GM19043 (cell line): ENCODE data around the gene FBXO8.

Source experiments
- ATAC-seq: cut with Tn5 transposase; IDR thresholded peaks from one replicate; pipeline ENCODE4 v1.9.1; 2021; ENCODE audit warnings: low read depth; ENCODE audit not compliant: unreplicated experiment

Gene FBXO8

GRCh38 chr4:174212061-174212460 is 71.4 kb downstream of the FBXO8 start:
- ATAC-seq: no peak

GRCh38 chr4:174211622-174212044 is 71.8 kb downstream of the FBXO8 start:
- ATAC-seq: no peak

GRCh38 chr4:174210952-174211490 is 72.4 kb downstream of the FBXO8 start:
- ATAC-seq: no peak

GRCh38 chr4:174210354-174210753 is 73.1 kb downstream of the FBXO8 start:
- ATAC-seq: no peak

GRCh38 chr4:174209341-174209740 is 74.1 kb downstream of the FBXO8 start:
- no peak for ATAC-seq

- no peak for ATAC-seq
Measured at GRCh38 chr4:174207367-174207766, 76.1 kb downstream of the FBXO8 start.

- no peak for ATAC-seq
Measured at GRCh38 chr4:174204164-174204831, 79.2 kb downstream of the FBXO8 start.

GRCh38 chr4:174201871-174202270 is 81.6 kb downstream of the FBXO8 start:
- no peak for ATAC-seq

GRCh38 chr4:174199735-174200134 is 83.7 kb downstream of the FBXO8 start:
- ATAC-seq: no peak

GRCh38 chr4:174198828-174199227 is 84.6 kb downstream of the FBXO8 start:
- ATAC-seq: no peak

GRCh38 chr4:174198396-174198795 is 85.1 kb downstream of the FBXO8 start:
- ATAC-seq: no peak

- no peak for ATAC-seq
Measured at GRCh38 chr4:174193438-174194374, 89.8 kb downstream of the FBXO8 start.

- ATAC-seq: no peak
Measured at GRCh38 chr4:174192943-174193342, 90.5 kb downstream of the FBXO8 start.

GRCh38 chr4:174190832-174191500 is 92.5 kb downstream of the FBXO8 start:
- ATAC-seq: no peak

GRCh38 chr4:174189392-174190015 is 94.0 kb downstream of the FBXO8 start:
- ATAC-seq: no peak
